Right lobe of liver (tissue), 4 donors: ENCODE data around the gene HERPUD1.

Source experiments
- CTCF ChIP-seq, 4 donors: fragments of 200-600 bp in 3 of 4; fragments of 450-650 bp in 1 of 4; IDR thresholded peaks; one replicate each; pipeline versions ENCODE4 v1.5.1 to v1.8.0; 2016 to 2022; ENCODE audit warnings: antibody characterized with exemption in 4 of 4, mild to moderate bottlenecking in 2 of 4
- POLR2A ChIP-seq: fragments of 450-650 bp; IDR thresholded peaks from one replicate; pipeline ENCODE4 v1.6.1; 2017; ENCODE audit warnings: antibody characterized with exemption, mild to moderate bottlenecking
- donor health status: DM: no; HTN: no; CAD: no.
- donor health status: DM: no; HTN: no; CAD: no.
- donor health status: DM: no; HTN: yes; CAD: no.

GRCh38 chr16:56985962-56986360, 54.0 kb downstream of the HERPUD1 start:
- TF ChIP-seq POLR2A: no peak
- no peak for TF ChIP-seq CTCF (IDR thresholded peaks at IDR 0.05)
